ENCODE results near the gene KRT73.

KRT73 gene

GRCh38 chr12:52622349-52622748 is 4.0 kb upstream of the KRT73 start:
- Mint-ChIP-seq H3K9me3 (no peaks in the 10 kb centered on the region), H3K4me1 (ENCODE audit: low read depth) (peaks cover 5% of the 10 kb centered on the region), H3K27me3 (peaks cover 4% of the 10 kb centered on the region), H3K36me3 (ENCODE audit: low read depth) (no peaks in the 10 kb centered on the region), H3K4me3 (no peak overlapping the region), H3K27ac (no peak overlapping the region)
- intact Hi-C loops (cut with micrococcal nuclease), result no loop called here

- H3K9me3 Mint-ChIP-seq, result no peaks in the 10 kb centered on the region
- H3K4me1 Mint-ChIP-seq (ENCODE audit: low read depth), result peaks cover 22% of the 10 kb centered on the region
- H3K4me3 Mint-ChIP-seq, result no peak overlapping the region
- no peak overlapping the region for H3K27ac Mint-ChIP-seq
- H3K36me3 Mint-ChIP-seq (ENCODE audit: low read depth), result no peaks in the 10 kb centered on the region
- peaks cover 7% of the 10 kb centered on the region for H3K27me3 Mint-ChIP-seq
- intact Hi-C loops (cut with micrococcal nuclease), result no loop called here
Observed at GRCh38 chr12:52618866-52619265, 507 bp upstream of the KRT73 start.

- Mint-ChIP-seq H3K9me3 (no peaks in the 10 kb centered on the region), H3K36me3 (ENCODE audit: low read depth) (no peaks in the 10 kb centered on the region), H3K27ac (no peak overlapping the region), H3K4me1 (ENCODE audit: low read depth) (peaks cover 23% of the 10 kb centered on the region), H3K27me3 (peaks cover 6% of the 10 kb centered on the region), H3K4me3 (no peak overlapping the region)
- intact Hi-C loops (cut with micrococcal nuclease), result no loop called here
Observed at GRCh38 chr12:52617403-52617785, 965 bp downstream of the KRT73 start.

- H3K4me3 Mint-ChIP-seq, result no peak overlapping the region
- peaks cover 6% of the 10 kb centered on the region for H3K27me3 Mint-ChIP-seq
- H3K36me3 Mint-ChIP-seq (ENCODE audit: low read depth), result no peaks in the 10 kb centered on the region
- H3K27ac Mint-ChIP-seq, result no peak overlapping the region
- intact Hi-C loops (cut with micrococcal nuclease), result no loop called here
- H3K4me1 Mint-ChIP-seq (ENCODE audit: low read depth), result peaks cover 23% of the 10 kb centered on the region
- H3K9me3 Mint-ChIP-seq, result no peaks in the 10 kb centered on the region
Observed at GRCh38 chr12:52616680-52617402, 1.5 kb downstream of the KRT73 start.

- no peaks in the 10 kb centered on the region for H3K9me3 Mint-ChIP-seq
- peaks cover 23% of the 10 kb centered on the region for H3K4me1 Mint-ChIP-seq (ENCODE audit: low read depth)
- H3K4me3 Mint-ChIP-seq, result no peak overlapping the region
- peaks cover 7% of the 10 kb centered on the region for H3K27me3 Mint-ChIP-seq
- intact Hi-C loops (cut with micrococcal nuclease), result no loop called here
- no peak overlapping the region for H3K27ac Mint-ChIP-seq
- H3K36me3 Mint-ChIP-seq (ENCODE audit: low read depth), result no peaks in the 10 kb centered on the region
Observed at GRCh38 chr12:52615912-52616311, 2.4 kb downstream of the KRT73 start.

GRCh38 chr12:52615208-52615868 is 3.0 kb downstream of the KRT73 start:
- intact Hi-C loops (cut with micrococcal nuclease), result no loop called here
- Mint-ChIP-seq H3K4me1 (ENCODE audit: low read depth) (peaks cover 23% of the 10 kb centered on the region), H3K27ac (no peak overlapping the region), H3K4me3 (no peak overlapping the region), H3K36me3 (ENCODE audit: low read depth) (no peaks in the 10 kb centered on the region), H3K9me3 (no peaks in the 10 kb centered on the region), H3K27me3 (peaks cover 12% of the 10 kb centered on the region)

GRCh38 chr12:52614381-52615207 is 3.8 kb downstream of the KRT73 start:
- Mint-ChIP-seq H3K4me3 (no peak overlapping the region), H3K9me3 (no peaks in the 10 kb centered on the region), H3K4me1 (ENCODE audit: low read depth) (peaks cover 23% of the 10 kb centered on the region), H3K27ac (no peak overlapping the region), H3K36me3 (ENCODE audit: low read depth) (no peaks in the 10 kb centered on the region), H3K27me3 (peaks cover 16% of the 10 kb centered on the region)
- intact Hi-C loops (cut with micrococcal nuclease), result no loop called here

- Mint-ChIP-seq H3K4me1 (ENCODE audit: low read depth) (peaks cover 23% of the 10 kb centered on the region), H3K36me3 (ENCODE audit: low read depth) (no peaks in the 10 kb centered on the region), H3K27me3 (peaks cover 25% of the 10 kb centered on the region), H3K9me3 (no peaks in the 10 kb centered on the region), H3K27ac (no peak overlapping the region), H3K4me3 (no peak overlapping the region)
- intact Hi-C loops (cut with micrococcal nuclease), result no loop called here
Observed at GRCh38 chr12:52613384-52614030, 4.9 kb downstream of the KRT73 start.

GRCh38 chr12:52612431-52613383 is 5.7 kb downstream of the KRT73 start:
- intact Hi-C loops (cut with micrococcal nuclease), result no loop called here
- H3K27ac Mint-ChIP-seq, result no peak overlapping the region
- H3K27me3 Mint-ChIP-seq, result peaks cover 29% of the 10 kb centered on the region
- H3K9me3 Mint-ChIP-seq, result no peaks in the 10 kb centered on the region
- H3K36me3 Mint-ChIP-seq (ENCODE audit: low read depth), result no peaks in the 10 kb centered on the region
- H3K4me3 Mint-ChIP-seq, result no peak overlapping the region
- H3K4me1 Mint-ChIP-seq (ENCODE audit: low read depth), result peaks cover 23% of the 10 kb centered on the region

GRCh38 chr12:52611080-52611468 is 7.3 kb downstream of the KRT73 start:
- Mint-ChIP-seq H3K4me3 (no peak overlapping the region), H3K27ac (no peak overlapping the region), H3K36me3 (ENCODE audit: low read depth) (no peaks in the 10 kb centered on the region), H3K27me3 (peaks cover 26% of the 10 kb centered on the region), H3K4me1 (ENCODE audit: low read depth) (peaks cover 19% of the 10 kb centered on the region), H3K9me3 (no peaks in the 10 kb centered on the region)
- intact Hi-C loops (cut with micrococcal nuclease), result no loop called here

- peaks cover 3% of the 10 kb centered on the region for H3K4me1 Mint-ChIP-seq (ENCODE audit: low read depth)
- H3K27me3 Mint-ChIP-seq, result peaks cover 27% of the 10 kb centered on the region
- H3K27ac Mint-ChIP-seq, result no peak overlapping the region
- no peak overlapping the region for H3K4me3 Mint-ChIP-seq
- intact Hi-C loops (cut with micrococcal nuclease), result no loop called here
- no peaks in the 10 kb centered on the region for H3K36me3 Mint-ChIP-seq (ENCODE audit: low read depth)
- no peaks in the 10 kb centered on the region for H3K9me3 Mint-ChIP-seq
Observed at GRCh38 chr12:52608826-52609630, 9.3 kb downstream of the KRT73 start.

GRCh38 chr12:52608161-52608560 is 10.2 kb downstream of the KRT73 start:
- H3K9me3 Mint-ChIP-seq, result no peaks in the 10 kb centered on the region

More at GRCh38 chr12:52608161-52608560, 10.2 kb downstream of the KRT73 start:
- no peaks in the 10 kb centered on the region for H3K36me3 Mint-ChIP-seq (ENCODE audit: low read depth)
- no peak overlapping the region for H3K27ac Mint-ChIP-seq
- no peaks in the 10 kb centered on the region for H3K4me1 Mint-ChIP-seq (ENCODE audit: low read depth)
- no peak overlapping the region for H3K4me3 Mint-ChIP-seq
- H3K27me3 Mint-ChIP-seq, result peaks cover 27% of the 10 kb centered on the region
- intact Hi-C loops (cut with micrococcal nuclease), result no loop called here

Data from dendritic cell treated with granulocyte-macrophage colony-stimulating factor and Interleukin-4, amounts not matched to agents 40 ng/mL and 50 ng/mL, for 4 days (primary cell).